ENCODE results near the gene SEMA6B.

SEMA6B gene

GRCh38 chr19:4583961-4584669 lies 24.6 kb upstream of the SEMA6B start:
- peak; percentile 35 for DNase-seq (ENCODE audit: low read depth)
- no peak overlapping the region for H3K4me3 ChIP-seq (ENCODE audit: low read depth, low read length)
- TF ChIP-seq, protein P1, sequence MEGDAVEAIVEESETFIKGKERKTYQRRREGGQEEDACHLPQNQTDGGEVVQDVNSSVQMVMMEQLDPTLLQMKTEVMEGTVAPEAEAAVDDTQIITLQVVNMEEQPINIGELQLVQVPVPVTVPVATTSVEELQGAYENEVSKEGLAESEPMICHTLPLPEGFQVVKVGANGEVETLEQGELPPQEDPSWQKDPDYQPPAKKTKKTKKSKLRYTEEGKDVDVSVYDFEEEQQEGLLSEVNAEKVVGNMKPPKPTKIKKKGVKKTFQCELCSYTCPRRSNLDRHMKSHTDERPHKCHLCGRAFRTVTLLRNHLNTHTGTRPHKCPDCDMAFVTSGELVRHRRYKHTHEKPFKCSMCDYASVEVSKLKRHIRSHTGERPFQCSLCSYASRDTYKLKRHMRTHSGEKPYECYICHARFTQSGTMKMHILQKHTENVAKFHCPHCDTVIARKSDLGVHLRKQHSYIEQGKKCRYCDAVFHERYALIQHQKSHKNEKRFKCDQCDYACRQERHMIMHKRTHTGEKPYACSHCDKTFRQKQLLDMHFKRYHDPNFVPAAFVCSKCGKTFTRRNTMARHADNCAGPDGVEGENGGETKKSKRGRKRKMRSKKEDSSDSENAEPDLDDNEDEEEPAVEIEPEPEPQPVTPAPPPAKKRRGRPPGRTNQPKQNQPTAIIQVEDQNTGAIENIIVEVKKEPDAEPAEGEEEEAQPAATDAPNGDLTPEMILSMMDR (IDR thresholded peaks at IDR 0.05; ENCODE audit: insufficient read depth, low read depth, low read length, missing control alignments) = no peak

DNA sequence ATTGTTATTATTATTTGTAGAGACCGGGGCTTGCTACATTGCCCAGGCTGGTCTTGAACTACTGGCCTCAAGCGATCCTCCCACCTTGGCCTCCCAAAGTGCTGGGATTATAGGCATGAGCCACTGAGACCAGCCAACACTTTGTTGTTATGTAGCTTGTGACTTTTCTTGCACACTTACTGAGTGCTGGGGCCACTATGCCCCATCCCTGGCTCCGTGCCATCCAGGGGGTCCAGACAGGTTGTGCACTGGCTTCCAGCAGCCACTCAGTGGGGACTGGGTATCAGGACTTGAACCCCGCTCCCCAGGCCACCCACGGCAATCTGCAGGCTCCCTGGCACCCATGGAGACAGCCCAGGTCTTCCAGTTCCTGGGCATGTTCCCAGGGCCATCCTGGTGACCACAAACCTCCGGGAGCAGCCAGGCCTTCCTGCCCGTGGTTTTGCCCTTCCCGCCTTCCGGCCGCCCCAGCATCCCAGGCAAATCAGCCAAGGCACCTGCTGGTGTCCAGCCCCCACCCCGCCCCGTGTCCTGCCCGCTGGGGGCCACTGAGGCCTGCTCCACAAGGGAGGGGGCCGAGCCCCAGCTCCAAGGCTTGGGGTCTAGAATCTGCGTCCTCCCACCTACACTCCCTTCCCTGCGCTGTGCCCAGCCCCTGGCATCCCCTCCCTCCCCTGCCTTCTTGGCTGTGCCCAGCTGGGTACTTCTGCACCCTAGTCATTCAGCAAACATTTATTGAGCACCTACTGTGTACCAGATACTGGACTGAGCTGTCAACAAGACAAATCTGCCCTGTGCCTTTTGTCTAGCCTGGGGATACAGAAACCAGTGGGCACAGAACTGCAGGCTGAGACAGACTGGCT lies 23.7 kb upstream of the SEMA6B start:
- H3K4me3 ChIP-seq (ENCODE audit: low read depth, low read length) = no peak overlapping the region
- DNase-seq (ENCODE audit: low read depth) = no peak
- TF ChIP-seq, protein P1 (IDR thresholded peaks at IDR 0.05; ENCODE audit: insufficient read depth, low read depth, low read length, missing control alignments) = no peak

DNA sequence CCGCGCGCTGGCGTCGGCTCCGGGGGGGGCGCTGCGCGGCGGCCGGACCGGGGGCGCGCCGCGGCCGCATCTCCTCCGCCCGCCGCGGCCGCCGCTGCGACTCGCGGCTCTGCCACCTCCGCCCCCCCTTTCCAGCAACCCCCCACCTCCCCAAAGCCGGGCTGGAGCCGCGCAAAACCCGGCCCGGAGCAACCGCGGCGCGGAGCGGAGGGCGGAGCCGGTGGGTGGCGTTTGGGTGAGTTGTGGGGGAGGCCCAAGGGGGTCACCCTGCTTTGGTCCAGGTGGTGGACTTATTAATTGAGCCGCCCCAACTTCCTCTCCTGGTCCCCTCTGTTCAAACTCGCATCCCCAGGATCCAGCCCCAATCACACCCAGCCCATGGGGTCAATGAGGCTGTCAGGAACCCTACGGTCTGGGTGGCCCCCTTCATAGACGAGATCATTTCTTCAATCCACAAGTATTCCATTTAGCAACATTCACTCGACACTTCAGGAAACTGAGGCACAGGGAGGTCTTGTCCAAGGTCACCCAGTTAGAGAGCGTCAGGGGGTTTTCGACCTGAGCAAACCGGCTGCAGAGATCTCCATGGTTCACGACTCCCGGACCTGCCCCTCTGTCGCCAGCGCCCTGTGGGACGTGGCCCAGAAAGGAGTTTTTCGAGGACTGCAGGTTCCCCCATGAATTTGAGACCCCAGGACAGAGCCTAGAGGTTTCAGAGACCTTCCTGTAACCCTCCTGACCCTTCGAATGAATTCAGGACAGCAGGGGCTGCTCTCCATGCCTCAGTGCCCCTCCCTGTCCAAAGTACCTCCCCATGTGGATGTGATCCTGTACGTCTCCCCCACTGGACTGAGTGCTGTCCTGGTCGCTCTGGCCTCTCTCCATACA lies 22.4 kb upstream of the SEMA6B start:
- DNase-seq (ENCODE audit: low read depth) = no peak
- TF ChIP-seq, protein P1 (IDR thresholded peaks at IDR 0.05; ENCODE audit: insufficient read depth, low read depth, low read length, missing control alignments) = no peak
- no peak overlapping the region for H3K4me3 ChIP-seq (ENCODE audit: low read depth, low read length)

- H3K4me3 ChIP-seq (ENCODE audit: low read depth, low read length) = no peak overlapping the region
- TF ChIP-seq, protein P1 (IDR thresholded peaks at IDR 0.05; ENCODE audit: insufficient read depth, low read depth, low read length, missing control alignments) = no peak
- DNase-seq (ENCODE audit: low read depth) = no peak
Observed at GRCh38 chr19:4580961-4581665, 21.6 kb upstream of the SEMA6B start.

GRCh38 chr19:4580021-4580901 lies 20.8 kb upstream of the SEMA6B start:
- no peak overlapping the region for H3K4me3 ChIP-seq (ENCODE audit: low read depth, low read length)
- TF ChIP-seq, protein P1 (IDR thresholded peaks at IDR 0.05; ENCODE audit: insufficient read depth, low read depth, low read length, missing control alignments) = no peak
- no peak for DNase-seq (ENCODE audit: low read depth)
